ENCODE results near the gene POLR1G.

GRCh38 chr19:45391346-45391745, 15.1 kb upstream of the POLR1G start:
- TF ChIP-seq, protein P1, sequence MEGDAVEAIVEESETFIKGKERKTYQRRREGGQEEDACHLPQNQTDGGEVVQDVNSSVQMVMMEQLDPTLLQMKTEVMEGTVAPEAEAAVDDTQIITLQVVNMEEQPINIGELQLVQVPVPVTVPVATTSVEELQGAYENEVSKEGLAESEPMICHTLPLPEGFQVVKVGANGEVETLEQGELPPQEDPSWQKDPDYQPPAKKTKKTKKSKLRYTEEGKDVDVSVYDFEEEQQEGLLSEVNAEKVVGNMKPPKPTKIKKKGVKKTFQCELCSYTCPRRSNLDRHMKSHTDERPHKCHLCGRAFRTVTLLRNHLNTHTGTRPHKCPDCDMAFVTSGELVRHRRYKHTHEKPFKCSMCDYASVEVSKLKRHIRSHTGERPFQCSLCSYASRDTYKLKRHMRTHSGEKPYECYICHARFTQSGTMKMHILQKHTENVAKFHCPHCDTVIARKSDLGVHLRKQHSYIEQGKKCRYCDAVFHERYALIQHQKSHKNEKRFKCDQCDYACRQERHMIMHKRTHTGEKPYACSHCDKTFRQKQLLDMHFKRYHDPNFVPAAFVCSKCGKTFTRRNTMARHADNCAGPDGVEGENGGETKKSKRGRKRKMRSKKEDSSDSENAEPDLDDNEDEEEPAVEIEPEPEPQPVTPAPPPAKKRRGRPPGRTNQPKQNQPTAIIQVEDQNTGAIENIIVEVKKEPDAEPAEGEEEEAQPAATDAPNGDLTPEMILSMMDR (conservative IDR thresholded peaks at IDR 0.05; ENCODE audit: low read depth, low read length): no peak
- no peak for TF ChIP-seq EZH2 (IDR thresholded peaks at IDR 0.05; ENCODE audit: low read length, unreplicated experiment)
- no peak for TF ChIP-seq EZH2phosphoT487 (IDR thresholded peaks at IDR 0.05; ENCODE audit: borderline replicate concordance, low read length)
